ENCODE data around the gene ZSCAN5A.

DNA sequence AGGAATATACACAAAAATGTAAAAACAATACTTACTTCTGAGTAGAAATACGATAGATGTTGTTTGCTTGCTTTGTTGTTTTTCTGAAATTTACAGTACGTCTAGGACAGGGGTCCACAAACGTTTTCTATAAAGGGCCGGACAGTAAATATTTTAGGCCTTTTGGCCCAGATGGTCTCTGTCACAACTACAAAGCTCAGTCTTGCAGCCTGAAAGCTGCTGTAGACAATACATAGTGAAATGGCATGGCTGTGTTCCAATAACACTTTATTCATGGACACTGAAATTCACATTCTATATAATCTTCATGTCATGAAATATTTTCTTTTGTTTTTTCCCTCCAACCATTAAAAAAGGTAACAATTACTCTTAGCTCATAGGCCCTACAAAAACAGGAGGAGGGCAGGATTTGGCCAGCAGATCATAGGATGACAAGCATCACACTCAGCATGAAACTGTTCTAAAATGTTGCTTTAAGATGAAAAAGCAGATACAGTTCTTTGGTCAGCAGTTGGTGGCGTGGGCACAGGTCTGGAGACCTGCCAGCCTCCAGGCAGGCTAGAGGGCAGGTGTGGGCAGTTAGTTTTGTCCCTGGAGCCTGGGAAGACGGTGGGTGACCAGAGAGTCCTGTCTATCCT, 42.4 kb downstream of the ZSCAN5A start, which contains the start of gene EDDM13:
- TF ChIP-seq, protein P1, sequence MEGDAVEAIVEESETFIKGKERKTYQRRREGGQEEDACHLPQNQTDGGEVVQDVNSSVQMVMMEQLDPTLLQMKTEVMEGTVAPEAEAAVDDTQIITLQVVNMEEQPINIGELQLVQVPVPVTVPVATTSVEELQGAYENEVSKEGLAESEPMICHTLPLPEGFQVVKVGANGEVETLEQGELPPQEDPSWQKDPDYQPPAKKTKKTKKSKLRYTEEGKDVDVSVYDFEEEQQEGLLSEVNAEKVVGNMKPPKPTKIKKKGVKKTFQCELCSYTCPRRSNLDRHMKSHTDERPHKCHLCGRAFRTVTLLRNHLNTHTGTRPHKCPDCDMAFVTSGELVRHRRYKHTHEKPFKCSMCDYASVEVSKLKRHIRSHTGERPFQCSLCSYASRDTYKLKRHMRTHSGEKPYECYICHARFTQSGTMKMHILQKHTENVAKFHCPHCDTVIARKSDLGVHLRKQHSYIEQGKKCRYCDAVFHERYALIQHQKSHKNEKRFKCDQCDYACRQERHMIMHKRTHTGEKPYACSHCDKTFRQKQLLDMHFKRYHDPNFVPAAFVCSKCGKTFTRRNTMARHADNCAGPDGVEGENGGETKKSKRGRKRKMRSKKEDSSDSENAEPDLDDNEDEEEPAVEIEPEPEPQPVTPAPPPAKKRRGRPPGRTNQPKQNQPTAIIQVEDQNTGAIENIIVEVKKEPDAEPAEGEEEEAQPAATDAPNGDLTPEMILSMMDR (IDR thresholded peaks at IDR 0.05), result no peak
- no peak for TF ChIP-seq POLR2A (IDR thresholded peaks at IDR 0.05)

Data from right lobe of liver (tissue), 4 donors.